H1 (cell line): Measurements from ENCODE around the gene TADA1. TPM values are rescaled to one million over a fixed set of nuclear protein-coding genes. Genes with fewer than 3 reads are reported as not detected.

ENCODE experiments used
- CTCF ChIA-PET: fragments of 300-600 bp; sonication (Branson Sonifier 250); formaldehyde crosslinking; loops from one replicate; lab custom pipeline; 2021; ENCODE audit not compliant: partially characterized antibody; lab: Charles Lee
- POLR2A ChIA-PET: fragments of 300-600 bp; sonication (Branson Sonifier 250); formaldehyde crosslinking; loops from one replicate; lab custom pipeline; 2021; ENCODE audit warnings: inconsistent platforms; ENCODE audit not compliant: partially characterized antibody; lab: Charles Lee
- DNase-seq, 2 experiments: peaks; one replicate each; pipeline versions ENCODE4 v3.0.0 to v3.0.0-alpha.2; 2010 to 2022; ENCODE audit warnings: low spot score in 2 of 2, low read depth in 1 of 2, mixed read lengths in 1 of 2
- FAIRE-seq: peaks from 2 replicates; lab custom pipeline; 2011; peaks lifted over from hg19 to GRCh38; lab: Jason Lieb, UNC
- H2AFZ ChIP-seq: 2 replicates; pipeline ENCODE4 v1.8.1; 2012; ENCODE audit warnings: low read length, inconsistent platforms
- H2AK5ac ChIP-seq: 2 replicates; pipeline ENCODE4 v1.6.1; 2013; ENCODE audit warnings: low read depth, low read length
- H2BK120ac ChIP-seq: replicated peaks from 2 replicates; pipeline ENCODE3; 2013; ENCODE audit warnings: low read depth, low read length, inconsistent platforms
- H2BK12ac ChIP-seq: 2 replicates; pipeline ENCODE4 v1.6.1; 2013; ENCODE audit warnings: low read depth, low read length
- H2BK15ac ChIP-seq: 2 replicates; pipeline ENCODE4 v1.6.1; 2013; ENCODE audit warnings: low read length
- H2BK20ac ChIP-seq: 2 replicates; pipeline ENCODE4 v1.6.1; 2013; ENCODE audit warnings: low read length
- H2BK5ac ChIP-seq: 2 replicates; pipeline ENCODE4 v1.6.1; 2013; ENCODE audit warnings: low read depth, low read length
- H3K14ac ChIP-seq: 2 replicates; pipeline ENCODE4 v1.6.1; 2013; ENCODE audit warnings: inconsistent platforms; ENCODE audit not compliant: insufficient read length
- H3K18ac ChIP-seq: 2 replicates; pipeline ENCODE4 v1.6.1; 2013; ENCODE audit warnings: low read length; ENCODE audit errors: extremely low read depth
- H3K23ac ChIP-seq: 2 replicates; pipeline ENCODE4 v1.6.1; 2013; ENCODE audit warnings: inconsistent platforms; ENCODE audit not compliant: insufficient read length
- H3K23me2 ChIP-seq: 2 replicates; pipeline ENCODE4 v1.6.1; 2013; ENCODE audit warnings: low read depth, low read length
- H3K27ac ChIP-seq: 2 replicates; pipeline ENCODE4 v1.6.1; 2011; ENCODE audit warnings: low read depth, low read length, inconsistent platforms
- H3K27me3 ChIP-seq, 4 experiments: replicated peaks in 1 of 4; 1 replicate in 1 of 4; 2 replicates in 3 of 4; pipeline versions ENCODE4 v1.6.1 to v1.8.1; 2011 to 2013; ENCODE audit warnings: low read length in 3 of 4, mild to moderate bottlenecking in 3 of 4, inconsistent platforms in 2 of 4, mixed read lengths in 2 of 4, moderate library complexity in 1 of 4; ENCODE audit not compliant: control insufficient read depth in 3 of 4, insufficient read depth in 3 of 4; ENCODE audit errors: extremely low read depth in 1 of 4
- H3K36me3 ChIP-seq, 4 experiments: 2 replicates each; pipeline versions ENCODE4 v1.6.1 to v1.8.1; 2011 to 2013; ENCODE audit warnings: mild to moderate bottlenecking in 4 of 4, low read length in 3 of 4, moderate library complexity in 2 of 4, control low read depth in 1 of 4, inconsistent platforms in 1 of 4; ENCODE audit not compliant: insufficient read depth in 4 of 4, control insufficient read depth in 2 of 4
- H3K4ac ChIP-seq: replicated peaks from 2 replicates; pipeline ENCODE3; 2013; ENCODE audit warnings: low read length, low read depth, mixed read lengths, inconsistent platforms; ENCODE audit not compliant: insufficient read length
- H3K4me1 ChIP-seq, 4 experiments: replicated peaks in 1 of 4; 1 replicate in 1 of 4; 2 replicates in 3 of 4; pipeline versions ENCODE4 v1.6.1 to v1.8.1; 2011 to 2013; ENCODE audit warnings: low read length in 3 of 4, inconsistent platforms in 2 of 4, mixed read lengths in 1 of 4; ENCODE audit not compliant: insufficient read depth in 4 of 4, control insufficient read depth in 3 of 4
- H3K4me2 ChIP-seq, 2 experiments: 2 replicates each; pipeline versions ENCODE4 v1.6.1 to v1.8.1; 2011 to 2013; ENCODE audit warnings: low read depth in 2 of 2, low read length in 2 of 2, control low read depth in 1 of 2, inconsistent platforms in 1 of 2, mild to moderate bottlenecking in 1 of 2; ENCODE audit not compliant: insufficient read depth in 1 of 2
- H3K4me3 ChIP-seq, 4 experiments: fragments of 200-600, 300-600 bp in 1 of 4; sonication (generic), shearing (Covaris generic), sonication (Bioruptor Twin) in 1 of 4; 2 replicates each; pipeline versions ENCODE4 v1.5.1 to v1.8.1; 2011 to 2016; ENCODE audit warnings: low read length in 4 of 4, low read depth in 3 of 4, control low read depth in 2 of 4, inconsistent platforms in 2 of 4, mild to moderate bottlenecking in 2 of 4, mixed read lengths in 1 of 4, moderate library complexity in 1 of 4; ENCODE audit not compliant: insufficient read depth in 2 of 4; ENCODE audit errors: extremely low read depth in 1 of 4
- H3K56ac ChIP-seq: replicated peaks from 2 replicates; pipeline ENCODE3; 2013; ENCODE audit warnings: low read depth, mild to moderate bottlenecking, mixed read lengths, low read length, inconsistent platforms; ENCODE audit not compliant: insufficient read length
- H3K79me1 ChIP-seq: 2 replicates; pipeline ENCODE4 v1.6.1; 2013; ENCODE audit warnings: low read depth, low read length, control low read depth
- H3K79me2 ChIP-seq, 2 experiments: 2 replicates each; pipeline versions ENCODE4 v1.6.1 to v1.8.1; 2012 to 2013; ENCODE audit warnings: low read length in 2 of 2, mild to moderate bottlenecking in 2 of 2, inconsistent platforms in 1 of 2; ENCODE audit not compliant: insufficient read depth in 2 of 2, control insufficient read depth in 1 of 2
- H3K9ac ChIP-seq, 4 experiments: replicated peaks in 1 of 4; 1 replicate in 1 of 4; 2 replicates in 3 of 4; pipeline versions ENCODE4 v1.6.1 to v1.8.1; 2011 to 2013; ENCODE audit warnings: low read depth in 3 of 4, low read length in 3 of 4, control low read depth in 2 of 4, mild to moderate bottlenecking in 2 of 4, moderate library complexity in 2 of 4, inconsistent platforms in 1 of 4; ENCODE audit errors: extremely low read depth in 1 of 4
- H3K9me3 ChIP-seq, 2 experiments: 2 replicates each; pipeline versions ENCODE4 v1.6.1 to v1.8.1; 2012 to 2013; ENCODE audit warnings: mild to moderate bottlenecking in 2 of 2, moderate library complexity in 2 of 2, control low read depth in 1 of 2, inconsistent platforms in 1 of 2, low read depth in 1 of 2, low read length in 1 of 2, mixed read lengths in 1 of 2; ENCODE audit not compliant: insufficient read depth in 2 of 2
- H4K20me1 ChIP-seq, 2 experiments: replicated peaks in 1 of 2; 2 replicates each; pipeline versions ENCODE3 to v1.8.1; 2011 to 2013; ENCODE audit warnings: inconsistent platforms in 2 of 2, low read length in 2 of 2, mild to moderate bottlenecking in 1 of 2; ENCODE audit not compliant: insufficient read depth in 2 of 2, control insufficient read depth in 1 of 2
- H4K5ac ChIP-seq: 2 replicates; pipeline ENCODE4 v1.6.1; 2013; ENCODE audit warnings: low read length, low read depth, mixed read lengths, inconsistent platforms; ENCODE audit not compliant: insufficient read length
- H4K8ac ChIP-seq: 2 replicates; pipeline ENCODE4 v1.8.0; 2013; ENCODE audit warnings: mild to moderate bottlenecking, moderate library complexity, low read length, inconsistent platforms; ENCODE audit not compliant: insufficient read depth; ENCODE audit errors: extremely low read depth
- H4K91ac ChIP-seq: replicated peaks from 2 replicates; pipeline ENCODE3; 2013; ENCODE audit warnings: low read length, mixed read lengths, inconsistent platforms; ENCODE audit not compliant: insufficient read length
- WGBS, 2 experiments: shearing (Covaris generic) in 1 of 2; methylation state at CpG; one replicate each; pipeline versions ENCODE4 v1.1.6 to v1.1.7; 2013 to 2015; ENCODE audit warnings: low lambda C conversion rate in 2 of 2, mixed read lengths in 2 of 2, inconsistent platforms in 1 of 2, low coverage in 1 of 2, missing lambda C conversion rate in 1 of 2; ENCODE audit not compliant: insufficient replicate concordance in 2 of 2, insufficient coverage in 1 of 2, insufficient read length in 1 of 2; ENCODE audit errors: extremely low coverage in 1 of 2, missing lambda C conversion rate in 1 of 2; 5-methylcytosine and 5-hydroxymethylcytosine counted together
- polyA plus RNA-seq, 7 experiments: library from polyadenylated mRNA; depleted of rRNA in 3 of 7; stranded (reverse) in 5 of 7; unstranded in 2 of 7; fragments of >200 nt in 5 of 7; fragments of 200-250 nt in 2 of 7; gene quantifications; 1 replicate in 5 of 7; 2 replicates in 1 of 7; 4 replicates in 1 of 7; pipeline versions ENCODE4 v1.2.1 to v1.2.3, GENCODE V29; 2011 to 2013; ENCODE audit warnings: missing spikeins in 2 of 7, mixed read lengths in 2 of 7
- total RNA-seq: library from RNA; stranded (reverse); fragmentation: NEBNext Ultra II Directional; extraction: Animal tissue kit (Norgen Biotek cat#: 25700); gene quantifications from 2 replicates; pipeline ENCODE4 v1.2.1, GENCODE V29; 2021

Gene TADA1
- total and polyA plus RNA-seq, 2 of the 8 experiments (the other 6 are each of a cell fraction or from before 2014, with no cell fraction given) = 21.1 to 23.6 TPM

- peak overlapping the region; percentile 65; the same call in 1 of the 2 replicates for H3K27ac ChIP-seq
- WGBS, 2 experiments = 86% methylated on average over 16 of the region's 16 CpGs; no CpG with 5 or more reads in 1 of the 2 experiments
- H3K79me2 ChIP-seq = peaks cover 0 to 44% of the 10 kb centered on the region in 2 experiments; a peak in 3 of 4 replicates
- H3K4me1 ChIP-seq = peaks cover 0 to 14% (median 3%) of the 10 kb centered on the region in 4 experiments; a peak in 5 of 7 replicates
- H3K9ac ChIP-seq = peak overlapping the region; percentile 50 to 81 (median 68)
- peaks cover 8% of the 10 kb centered on the region for H3K23me2 ChIP-seq
- FAIRE-seq (no peak), DNase-seq (no peak)
- peak overlapping the region; percentile 78; the same call in 1 of the 2 replicates for H2AK5ac ChIP-seq
- peak overlapping the region; percentile 42 for H3K56ac ChIP-seq
- peak overlapping the region; percentile 64 for H3K4ac ChIP-seq
- H3K79me1 ChIP-seq = peaks cover 8% of the 10 kb centered on the region
- no peak overlapping the region for H2AFZ ChIP-seq
- H3K4me2 ChIP-seq = peak overlapping the region; percentile 73 to 96
- peaks cover 34 to 50% (median 44%) of the 10 kb centered on the region in 4 experiments for H3K36me3 ChIP-seq
- H4K5ac ChIP-seq = peak overlapping the region; percentile 44
- H2BK12ac ChIP-seq = no peak overlapping the region
- peak overlapping the region; percentile 62 to 90 (median 77) for H3K4me3 ChIP-seq
- H3K9me3 ChIP-seq = no peaks in the 10 kb centered on the region
- peak overlapping the region; percentile 4; the same call in 1 of the 2 replicates for H4K8ac ChIP-seq
- peaks cover 2 to 10% of the 10 kb centered on the region in 2 experiments for H4K20me1 ChIP-seq
- no peaks in the 10 kb centered on the region for H3K27me3 ChIP-seq
- peak overlapping the region; percentile 1 for H4K91ac ChIP-seq
- H2BK120ac ChIP-seq = no peak overlapping the region
- POLR2A ChIA-PET = interaction anchor here (1.2 to 11.9 kb wide), 3 partner anchors 8 to 151 kb away, joined by 3 to 147 read pairs (median 18); no protein-coding TSS in a partner anchor
- peak overlapping the region; percentile 68; the same call in 1 of the 2 replicates for H3K18ac ChIP-seq
- no peak overlapping the region for H3K14ac ChIP-seq
- no peak overlapping the region for H2BK15ac ChIP-seq
- H3K23ac ChIP-seq = no peak overlapping the region
- CTCF ChIA-PET = interaction anchor here (0.6 to 1.5 kb wide), 5 partner anchors 17 to 388 kb away, joined by 3 to 4 read pairs (median 3); no protein-coding TSS in a partner anchor
- no peak overlapping the region for H2BK20ac ChIP-seq
- peak overlapping the region; percentile 32 for H2BK5ac ChIP-seq
Observed at GRCh38 chr1:166840309-166841274, 35.5 kb downstream of the TADA1 start.
